Nephron (organoid): Measurements from ENCODE around the gene PNMT.

Experiments
- H3K27ac Mint-ChIP-seq, 3 experiments: 2 replicates each; pipeline ENCODE4 v1.8.0; 2020; ENCODE audit warnings: mixed read lengths in 3 of 3, mild to moderate bottlenecking in 2 of 3, moderate library complexity in 1 of 3
- H3K27me3 Mint-ChIP-seq: 2 replicates; pipeline ENCODE4 v1.8.0; 2021; ENCODE audit warnings: low read depth, mild to moderate bottlenecking, moderate library complexity, mixed read lengths
- H3K36me3 Mint-ChIP-seq: 2 replicates; pipeline ENCODE4 v1.8.0; 2020; ENCODE audit warnings: low read depth, mixed read lengths
- H3K4me1 Mint-ChIP-seq: 2 replicates; pipeline ENCODE4 v1.8.0; 2020; ENCODE audit warnings: mixed read lengths
- H3K4me3 Mint-ChIP-seq, 3 experiments: 2 replicates each; pipeline ENCODE4 v1.8.0; 2020; ENCODE audit warnings: mild to moderate bottlenecking in 3 of 3, mixed read lengths in 3 of 3, moderate library complexity in 2 of 3
- H3K9me3 Mint-ChIP-seq: 2 replicates; pipeline ENCODE4 v1.8.0; 2020; ENCODE audit warnings: mixed read lengths
- TF ChIP-seq, protein P1 (sequence below), 3 experiments: fragments of 200-600 bp; sonication (generic); IDR thresholded peaks; one replicate each; pipeline ENCODE4 v1.5.0; 2021; ENCODE audit warnings: antibody characterized with exemption in 3 of 3; ENCODE audit not compliant: unreplicated experiment in 3 of 3

The PNMT gene

GRCh38 chr17:39623356-39623950, 44.8 kb upstream of the PNMT start:
- no peaks in the 10 kb centered on the region for H3K9me3 Mint-ChIP-seq
- TF ChIP-seq, protein P1, sequence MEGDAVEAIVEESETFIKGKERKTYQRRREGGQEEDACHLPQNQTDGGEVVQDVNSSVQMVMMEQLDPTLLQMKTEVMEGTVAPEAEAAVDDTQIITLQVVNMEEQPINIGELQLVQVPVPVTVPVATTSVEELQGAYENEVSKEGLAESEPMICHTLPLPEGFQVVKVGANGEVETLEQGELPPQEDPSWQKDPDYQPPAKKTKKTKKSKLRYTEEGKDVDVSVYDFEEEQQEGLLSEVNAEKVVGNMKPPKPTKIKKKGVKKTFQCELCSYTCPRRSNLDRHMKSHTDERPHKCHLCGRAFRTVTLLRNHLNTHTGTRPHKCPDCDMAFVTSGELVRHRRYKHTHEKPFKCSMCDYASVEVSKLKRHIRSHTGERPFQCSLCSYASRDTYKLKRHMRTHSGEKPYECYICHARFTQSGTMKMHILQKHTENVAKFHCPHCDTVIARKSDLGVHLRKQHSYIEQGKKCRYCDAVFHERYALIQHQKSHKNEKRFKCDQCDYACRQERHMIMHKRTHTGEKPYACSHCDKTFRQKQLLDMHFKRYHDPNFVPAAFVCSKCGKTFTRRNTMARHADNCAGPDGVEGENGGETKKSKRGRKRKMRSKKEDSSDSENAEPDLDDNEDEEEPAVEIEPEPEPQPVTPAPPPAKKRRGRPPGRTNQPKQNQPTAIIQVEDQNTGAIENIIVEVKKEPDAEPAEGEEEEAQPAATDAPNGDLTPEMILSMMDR (IDR thresholded peaks at IDR 0.05; ENCODE audit: unreplicated experiment in 3 of 3) = peak; percentile 84 to 89 (median 89)
- H3K27me3 Mint-ChIP-seq = peaks cover 79% of the 10 kb centered on the region
- no peaks in the 10 kb centered on the region for H3K36me3 Mint-ChIP-seq
- no peak overlapping the region for H3K4me3 Mint-ChIP-seq
- H3K27ac Mint-ChIP-seq = no peak overlapping the region
- H3K4me1 Mint-ChIP-seq = peaks cover 30% of the 10 kb centered on the region

- Mint-ChIP-seq H3K27me3 (peaks cover 79% of the 10 kb centered on the region), H3K36me3 (no peaks in the 10 kb centered on the region), H3K4me1 (peaks cover 30% of the 10 kb centered on the region)
Measured at GRCh38 chr17:39624313-39624712, 43.9 kb upstream of the PNMT start.

GRCh38 chr17:39625198-39625785, 43.0 kb upstream of the PNMT start:
- Mint-ChIP-seq H3K36me3 (no peaks in the 10 kb centered on the region), H3K4me1 (peaks cover 30% of the 10 kb centered on the region), H3K9me3 (no peaks in the 10 kb centered on the region), H3K27ac (peak overlapping the region in 2 of 3 experiments; percentile 4 to 43), H3K4me3 (peak overlapping the region; percentile 80 to 83 (median 81)), H3K27me3 (peaks cover 74% of the 10 kb centered on the region)
- TF ChIP-seq, protein P1 (IDR thresholded peaks at IDR 0.05; ENCODE audit: unreplicated experiment in 3 of 3) = no peak

More at GRCh38 chr17:39624313-39624712, 43.9 kb upstream of the PNMT start:
- Mint-ChIP-seq H3K9me3 (no peaks in the 10 kb centered on the region), H3K4me3 (peak overlapping the region in 1 of 3 experiments; percentile 12), H3K27ac (peak overlapping the region in 1 of 3 experiments; percentile 5)
- TF ChIP-seq, protein P1 (IDR thresholded peaks at IDR 0.05; ENCODE audit: unreplicated experiment in 3 of 3) = no peak

DNA sequence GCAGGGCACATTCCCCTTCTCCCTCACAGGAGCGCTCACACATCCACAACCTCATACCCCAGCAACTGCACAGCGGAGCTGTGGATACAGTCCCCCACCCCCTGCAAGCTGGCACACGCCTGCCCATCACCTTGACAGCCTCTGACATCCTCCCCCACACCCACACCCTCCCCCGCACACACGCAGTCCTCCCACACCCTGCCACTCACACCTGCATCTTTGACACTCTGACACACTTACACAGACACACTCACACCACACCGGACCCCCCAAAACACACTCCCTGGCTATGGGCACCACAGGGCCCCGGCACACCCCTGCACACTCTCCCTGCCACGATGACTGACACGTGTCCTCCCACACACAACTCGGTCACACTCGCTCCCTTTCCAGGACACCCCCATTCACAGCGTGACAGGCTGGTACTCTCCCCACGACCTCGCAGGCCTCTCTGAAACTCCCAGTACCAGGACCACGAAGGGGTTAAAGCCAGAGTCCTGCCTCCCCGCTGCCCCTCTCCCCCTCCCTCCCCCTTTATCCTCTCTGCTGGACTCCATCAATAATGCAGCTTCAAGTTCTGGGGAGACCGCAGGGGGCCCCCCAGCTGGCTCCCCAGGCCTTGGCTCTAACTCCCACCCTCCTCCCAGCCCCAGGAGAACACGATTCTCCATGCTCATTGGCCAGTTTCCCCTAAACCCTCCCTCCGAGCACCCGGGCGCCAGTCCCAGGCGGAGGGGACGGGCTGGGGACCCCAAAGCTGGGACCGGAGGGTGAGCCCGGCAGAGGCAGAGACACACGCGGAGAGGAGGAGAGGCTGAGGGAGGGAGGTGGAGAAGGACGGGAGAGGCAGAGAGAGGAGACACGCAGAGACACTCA, 41.8 kb upstream of the PNMT start, which contains the start of gene PPP1R1B:
TSS of gene PPP1R1B (plus strand) at position 782 of the 876 bp plus-strand sequence. CDS start 441 bp downstream, outside the sequence.
- Mint-ChIP-seq H3K27ac (peak within 1 kb of the TSS in 2 of 3 experiments; percentile 4 to 37), H3K36me3 (no peaks in the 10 kb centered on the region), H3K27me3 (peaks cover 77% of the 10 kb centered on the region), H3K4me3 (peak within 1 kb of the TSS; percentile 80 to 83 (median 81)), H3K9me3 (no peaks in the 10 kb centered on the region), H3K4me1 (peaks cover 35% of the 10 kb centered on the region)
- TF ChIP-seq, protein P1 (IDR thresholded peaks at IDR 0.05; ENCODE audit: unreplicated experiment in 3 of 3) = no peak

DNA sequence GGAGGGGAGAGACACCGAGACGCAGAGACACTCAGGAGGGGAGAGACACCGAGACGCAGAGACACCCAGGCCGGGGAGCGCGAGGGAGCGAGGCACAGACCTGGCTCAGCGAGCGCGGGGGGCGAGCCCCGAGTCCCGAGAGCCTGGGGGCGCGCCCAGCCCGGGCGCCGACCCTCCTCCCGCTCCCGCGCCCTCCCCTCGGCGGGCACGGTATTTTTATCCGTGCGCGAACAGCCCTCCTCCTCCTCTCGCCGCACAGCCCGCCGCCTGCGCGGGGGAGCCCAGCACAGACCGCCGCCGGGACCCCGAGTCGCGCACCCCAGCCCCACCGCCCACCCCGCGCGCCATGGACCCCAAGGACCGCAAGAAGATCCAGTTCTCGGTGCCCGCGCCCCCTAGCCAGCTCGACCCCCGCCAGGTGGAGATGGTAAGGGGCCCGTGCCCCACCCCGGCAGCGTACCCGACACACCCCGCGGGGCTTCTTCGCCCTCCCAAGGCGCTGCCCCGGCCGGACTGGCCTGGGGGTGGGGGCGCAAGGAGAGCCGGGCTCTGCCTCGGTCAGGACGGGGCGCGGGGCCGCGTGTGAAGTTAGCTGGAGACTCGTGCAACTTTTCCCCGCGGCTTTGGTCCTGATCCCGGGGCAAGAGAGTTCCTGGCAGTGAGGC, 41.1 kb upstream of the PNMT start:
- no peaks in the 10 kb centered on the region for H3K9me3 Mint-ChIP-seq
- H3K27me3 Mint-ChIP-seq = peaks cover 77% of the 10 kb centered on the region
- TF ChIP-seq, protein P1 (IDR thresholded peaks at IDR 0.05; ENCODE audit: unreplicated experiment in 3 of 3) = no peak
- H3K27ac Mint-ChIP-seq = no peak overlapping the region
- H3K4me3 Mint-ChIP-seq = peak overlapping the region; percentile 80 to 83 (median 81)
- no peaks in the 10 kb centered on the region for H3K36me3 Mint-ChIP-seq
- H3K4me1 Mint-ChIP-seq = peaks cover 29% of the 10 kb centered on the region
